Thyroid gland (tissue), 4 donors: ENCODE data around the gene GRXCR2.

Source experiments
- CTCF ChIP-seq, 6 experiments: fragments of 200-600 bp in 3 of 6; fragments of 450-650 bp in 3 of 6; sonication (generic) in 3 of 6; IDR thresholded peaks; one replicate each; pipeline ENCODE4 v1.5.1; 2016 to 2019; ENCODE audit warnings: antibody characterized with exemption in 6 of 6, mild to moderate bottlenecking in 2 of 6, inconsistent platforms in 1 of 6, moderate library complexity in 1 of 6
- POLR2A ChIP-seq, 2 donors: fragments of 450-650 bp; IDR thresholded peaks; one replicate each; pipeline ENCODE4 v1.6.1; 2017; ENCODE audit warnings: antibody characterized with exemption in 2 of 2, mild to moderate bottlenecking in 2 of 2, moderate library complexity in 1 of 2

- TF ChIP-seq CTCF (IDR thresholded peaks at IDR 0.05) (no peak), POLR2A (IDR thresholded peaks at IDR 0.05) (no peak)
Observed at GRCh38 chr5:145859897-145860296, 12.9 kb downstream of the GRXCR2 start.
